Measurements from ENCODE around the gene MYMX.

DNA sequence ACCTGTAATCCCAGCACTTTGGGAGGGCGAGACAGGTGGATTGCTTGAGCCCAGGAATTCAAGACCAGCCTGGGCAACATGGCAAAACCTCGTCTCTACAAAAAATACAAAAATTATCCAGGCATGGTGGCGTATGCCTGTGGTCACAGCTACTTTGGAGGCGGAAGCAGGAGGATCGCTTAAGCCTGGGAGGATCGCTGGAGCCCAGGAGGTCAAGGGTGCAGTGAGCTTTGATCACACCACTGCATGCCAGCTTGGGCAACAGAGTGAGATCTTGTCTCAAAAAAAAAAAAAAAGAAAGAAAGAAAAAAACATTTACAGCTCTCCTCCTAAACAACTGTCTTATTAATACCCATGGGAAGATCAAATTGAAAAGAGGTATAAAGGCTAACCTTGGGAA lies 8.8 kb upstream of the MYMX start:
- TF ChIP-seq POLR2A (IDR thresholded peaks at IDR 0.05) (no peak), CTCF (IDR thresholded peaks at IDR 0.05) (no peak)

Measured in esophagus squamous epithelium (tissue), 4 donors.